COLO829 (cell line): ENCODE results near the gene TMA7.
"Not testable (repeated sequence)": the region's sequence is repeated elsewhere in the genome, so short reads cannot be mapped to it uniquely, and the experiment has no call there.

ENCODE experiments used
- DNase-seq: peaks from one replicate; pipeline ENCODE4 v3.0.0; 2012; ENCODE audit warnings: low spot score

Gene TMA7

GRCh38 chr3:48436477-48436787, 3.6 kb upstream of the TMA7 start:
- no peak for DNase-seq

GRCh38 chr3:48436855-48437254, 3.2 kb upstream of the TMA7 start:
- DNase-seq, result no peak

GRCh38 chr3:48437812-48438211, 2.2 kb upstream of the TMA7 start:
- DNase-seq, result no peak

GRCh38 chr3:48440590-48440958, 517 bp downstream of the TMA7 start:
- DNase-seq, result no peak

DNA sequence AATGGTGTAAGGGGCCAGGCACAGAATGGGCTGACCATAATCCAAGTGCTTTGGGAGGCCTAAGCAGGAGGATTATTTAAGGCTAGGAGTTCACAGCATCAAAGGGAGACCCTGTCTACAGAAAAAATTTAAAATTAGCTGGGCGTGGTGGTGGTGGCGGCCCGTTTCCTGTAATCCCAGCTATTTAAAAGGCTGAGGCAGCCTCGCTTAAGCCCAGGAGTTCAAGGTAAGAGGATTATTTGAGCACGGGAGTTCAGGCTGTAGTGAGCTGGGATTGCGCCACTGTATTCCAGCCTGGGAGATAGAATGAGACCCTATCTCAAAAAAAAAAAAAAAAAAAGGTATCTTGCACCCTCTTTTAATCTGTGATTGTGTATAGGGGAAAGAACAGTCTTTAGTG, 1.9 kb downstream of the TMA7 start:
- DNase-seq, result no peak

- DNase-seq, result no peak
Measured at GRCh38 chr3:48445277-48445882, 5.3 kb downstream of the TMA7 start.

DNA sequence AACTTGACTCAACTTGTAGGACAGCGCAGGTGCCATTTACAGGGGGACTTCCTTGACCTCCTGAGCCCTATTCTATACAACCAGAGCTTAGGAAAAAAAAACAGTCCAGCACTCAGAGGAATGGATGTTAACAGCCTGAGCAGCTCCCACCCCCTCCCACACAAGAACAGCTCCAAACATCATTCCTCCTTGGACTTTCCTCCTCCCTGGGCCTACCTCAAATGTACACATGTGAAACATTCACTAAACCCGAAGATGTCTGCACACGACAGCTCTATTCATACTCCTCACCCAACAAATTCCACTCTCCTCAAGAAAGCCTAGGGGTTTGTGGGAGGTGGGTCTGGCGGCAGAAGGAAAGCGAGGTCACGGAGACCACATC, 6.0 kb downstream of the TMA7 start:
- no peak for DNase-seq

- peak; percentile 81 for DNase-seq
Measured at GRCh38 chr3:48446425-48447193, 6.6 kb downstream of the TMA7 start, which contains the start of gene ATRIP. ATRIP (plus strand) TSS chr3:48446737; CDS start chr3:48446846, 109 bp downstream.

DNA sequence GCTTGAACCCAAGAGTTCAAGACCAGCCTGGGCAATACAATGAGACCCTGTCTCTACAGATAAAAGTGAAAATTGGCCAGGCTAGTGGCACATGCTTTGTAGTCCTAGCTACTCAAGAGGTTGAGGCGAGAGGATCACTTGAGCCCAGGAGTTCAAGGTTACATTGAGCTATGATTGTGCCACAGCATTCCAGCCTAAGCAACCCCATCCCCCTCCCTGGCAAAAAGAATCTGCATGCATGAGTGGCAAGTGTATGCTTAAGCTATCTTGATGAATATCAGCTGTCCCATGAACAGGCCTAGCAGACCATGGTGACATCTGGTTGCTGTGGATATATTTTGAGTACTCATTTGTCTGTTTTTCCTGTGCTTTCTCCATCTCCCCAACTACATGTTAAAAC, 11.2 kb downstream of the TMA7 start:
- no peak for DNase-seq

DNA sequence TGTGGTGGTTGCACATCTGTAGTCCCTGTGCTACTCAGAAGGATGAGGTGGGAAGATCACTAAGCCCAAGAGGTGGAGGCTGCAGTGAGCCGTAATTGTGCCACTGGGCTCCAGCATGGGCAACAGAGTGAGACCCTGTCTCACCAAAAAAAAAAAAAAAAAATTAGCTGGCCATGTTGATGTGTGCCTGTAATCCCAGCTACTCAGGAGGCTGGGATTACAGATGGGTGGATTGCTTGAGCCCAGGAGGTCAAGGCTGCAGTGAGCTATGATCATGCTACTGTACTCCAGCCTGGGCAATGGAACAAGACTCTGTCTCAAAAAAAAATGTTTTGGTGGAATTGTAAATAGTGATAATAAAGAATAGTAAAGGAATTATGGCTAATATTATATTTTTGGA, 16.4 kb downstream of the TMA7 start:
- no peak for DNase-seq

DNA sequence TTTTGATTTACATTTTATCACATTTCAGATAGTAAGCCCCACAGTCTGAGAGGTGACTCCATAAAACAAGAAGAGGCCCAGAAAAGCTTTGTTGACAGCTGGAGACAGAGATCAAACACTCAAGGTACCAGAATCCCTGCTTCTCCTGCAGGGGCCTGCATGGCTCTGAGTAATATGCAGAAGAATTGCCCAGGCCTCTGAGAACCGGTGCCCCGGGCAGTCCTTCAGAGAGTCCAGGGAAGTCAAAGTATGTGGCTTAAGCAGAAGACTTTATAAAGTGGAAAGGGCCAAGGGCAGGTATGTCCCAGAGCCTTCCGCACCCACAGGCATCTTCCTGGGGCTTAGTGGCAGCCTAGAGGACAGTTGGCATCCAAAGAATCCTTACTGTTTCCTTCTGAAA, 19.3 kb downstream of the TMA7 start:
- DNase-seq, result no peak

DNA sequence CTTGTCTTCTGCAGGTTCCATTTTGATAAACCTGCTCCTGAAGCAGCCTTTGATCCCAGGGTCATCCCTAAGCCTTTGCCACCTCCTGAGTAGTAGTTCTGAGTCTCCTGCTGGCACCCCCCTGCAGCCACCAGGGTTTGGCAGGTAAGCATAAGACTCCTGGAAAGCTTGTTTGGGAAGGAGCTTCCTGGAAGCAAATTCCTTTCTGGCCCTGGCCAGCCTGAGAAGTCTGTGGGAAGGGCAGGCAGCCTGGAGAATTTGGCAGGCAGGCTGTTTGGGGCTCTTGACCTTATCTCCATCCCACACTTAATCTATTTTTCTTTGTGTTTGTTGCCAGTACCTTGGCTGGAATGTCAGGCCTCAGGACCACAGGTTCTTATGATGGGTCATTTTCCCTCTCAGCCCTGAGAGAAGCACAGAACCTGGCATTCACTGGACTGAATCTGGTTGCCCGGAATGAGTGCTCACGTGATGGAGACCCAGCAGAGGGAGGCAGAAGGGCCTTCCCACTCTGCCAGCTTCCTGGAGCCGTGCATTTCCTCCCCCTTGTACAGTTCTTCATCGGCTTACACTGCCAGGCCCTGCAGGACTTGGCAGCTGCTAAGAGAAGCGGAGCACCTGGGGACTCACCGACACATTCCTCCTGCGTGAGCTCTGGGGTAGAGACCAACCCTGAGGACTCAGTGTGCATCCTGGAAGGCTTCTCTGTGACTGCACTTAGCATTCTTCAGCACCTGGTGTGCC, 19.9 kb downstream of the TMA7 start:
- DNase-seq, result no peak

DNA sequence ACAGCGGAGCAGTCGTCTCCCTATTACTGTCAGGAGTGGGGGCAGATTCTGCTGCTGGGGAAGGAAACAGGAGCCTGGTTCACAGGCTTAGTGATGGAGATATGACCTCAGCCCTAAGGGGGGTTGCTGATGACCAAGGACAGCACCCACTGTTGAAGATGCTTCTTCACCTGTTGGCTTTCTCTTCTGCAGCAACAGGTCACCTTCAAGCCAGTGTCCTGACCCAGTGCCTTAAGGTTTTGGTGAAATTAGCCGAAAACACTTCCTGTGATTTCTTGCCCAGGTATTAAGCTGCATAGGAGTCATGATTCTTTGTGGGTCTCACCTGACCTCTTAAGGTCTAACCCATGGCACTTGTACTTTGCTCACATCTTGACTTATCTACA, 20.5 kb downstream of the TMA7 start:
- DNase-seq, result no peak

GRCh38 chr3:48461767-48462166, 21.7 kb downstream of the TMA7 start:
- not testable (repeated sequence) for DNase-seq

DNA sequence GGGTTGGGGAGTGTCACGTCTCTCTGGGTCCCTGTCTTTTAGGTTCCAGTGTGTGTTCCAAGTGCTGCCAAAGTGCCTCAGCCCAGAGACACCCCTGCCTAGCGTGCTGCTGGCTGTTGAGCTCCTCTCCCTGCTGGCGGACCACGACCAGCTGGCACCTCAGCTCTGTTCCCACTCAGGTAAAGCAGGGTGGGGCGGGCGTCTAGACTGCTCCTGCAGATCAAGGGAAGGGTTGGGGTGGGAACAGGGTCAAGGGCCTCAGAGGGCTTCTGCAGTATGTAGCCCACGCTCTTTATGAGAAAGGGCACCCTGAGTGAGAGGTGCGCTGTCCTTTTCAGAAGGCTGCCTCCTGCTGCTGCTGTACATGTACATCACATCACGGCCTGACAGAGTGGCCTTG, 23.6 kb downstream of the TMA7 start:
- no peak for DNase-seq

DNA sequence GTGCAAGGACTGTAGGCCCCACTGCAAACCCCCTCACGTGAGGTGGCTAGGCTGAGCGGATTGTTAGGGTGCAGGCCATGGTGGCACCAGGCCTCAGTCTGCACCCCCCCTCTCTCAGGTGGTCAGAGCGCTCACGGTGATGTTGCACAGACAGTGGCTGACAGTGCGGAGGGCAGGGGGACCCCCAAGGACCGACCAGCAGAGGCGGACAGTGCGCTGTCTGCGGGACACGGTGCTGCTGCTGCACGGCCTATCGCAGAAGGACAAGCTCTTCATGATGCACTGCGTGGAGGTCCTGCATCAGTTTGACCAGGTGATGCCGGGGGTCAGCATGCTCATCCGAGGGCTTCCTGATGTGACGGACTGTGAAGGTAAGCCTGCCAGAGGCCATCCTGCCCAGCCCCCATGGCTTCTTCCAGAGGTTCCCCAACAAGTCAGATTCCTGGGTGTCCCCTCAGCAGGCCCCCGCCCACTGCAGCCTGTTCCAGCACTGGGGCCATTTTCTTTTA, 24.7 kb downstream of the TMA7 start:
- DNase-seq, result no peak

DNA sequence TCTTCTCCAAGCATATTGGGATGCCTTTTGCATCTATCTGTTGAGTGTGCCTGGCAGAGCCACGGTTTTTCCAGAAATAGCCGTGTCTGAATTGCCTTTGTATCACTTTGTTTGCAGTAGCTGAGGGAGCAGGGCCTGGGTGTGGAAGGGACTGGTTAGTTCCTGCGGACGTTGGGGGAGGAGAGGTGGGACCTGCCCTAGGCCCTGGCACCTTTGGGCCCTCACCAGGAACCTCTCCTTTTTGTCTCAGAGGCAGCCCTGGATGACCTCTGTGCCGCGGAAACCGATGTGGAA, 25.1 kb downstream of the TMA7 start:
- no peak for DNase-seq

- peak; percentile 99 for DNase-seq
Measured at GRCh38 chr3:48465531-48466378, 25.7 kb downstream of the TMA7 start.

DNA sequence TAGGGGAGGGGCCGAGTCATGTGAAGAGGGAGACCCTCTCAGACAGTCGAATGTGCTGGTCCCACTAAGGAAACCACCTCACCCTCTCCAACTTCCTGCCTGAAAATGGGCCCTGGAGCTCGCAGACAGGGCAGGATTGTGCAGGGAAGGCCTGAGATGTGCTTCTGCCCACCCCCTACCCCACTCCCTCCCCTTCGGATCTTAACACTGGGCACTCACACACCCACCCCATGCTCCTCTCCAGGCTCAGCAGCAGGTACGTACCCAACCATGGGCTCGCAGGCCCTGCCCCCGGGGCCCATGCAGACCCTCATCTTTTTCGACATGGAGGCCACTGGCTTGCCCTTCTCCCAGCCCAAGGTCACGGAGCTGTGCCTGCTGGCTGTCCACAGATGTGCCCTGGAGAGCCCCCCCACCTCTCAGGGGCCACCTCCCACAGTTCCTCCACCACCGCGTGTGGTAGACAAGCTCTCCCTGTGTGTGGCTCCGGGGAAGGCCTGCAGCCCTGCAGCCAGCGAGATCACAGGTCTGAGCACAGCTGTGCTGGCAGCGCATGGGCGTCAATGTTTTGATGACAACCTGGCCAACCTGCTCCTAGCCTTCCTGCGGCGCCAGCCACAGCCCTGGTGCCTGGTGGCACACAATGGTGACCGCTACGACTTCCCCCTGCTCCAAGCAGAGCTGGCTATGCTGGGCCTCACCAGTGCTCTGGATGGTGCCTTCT, 26.5 kb downstream of the TMA7 start:
- DNase-seq, result no peak

DNA sequence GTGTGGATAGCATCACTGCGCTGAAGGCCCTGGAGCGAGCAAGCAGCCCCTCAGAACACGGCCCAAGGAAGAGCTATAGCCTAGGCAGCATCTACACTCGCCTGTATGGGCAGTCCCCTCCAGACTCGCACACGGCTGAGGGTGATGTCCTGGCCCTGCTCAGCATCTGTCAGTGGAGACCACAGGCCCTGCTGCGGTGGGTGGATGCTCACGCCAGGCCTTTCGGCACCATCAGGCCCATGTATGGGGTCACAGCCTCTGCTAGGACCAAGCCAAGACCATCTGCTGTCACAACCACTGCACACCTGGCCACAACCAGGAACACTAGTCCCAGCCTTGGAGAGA, 27.0 kb downstream of the TMA7 start:
- no peak for DNase-seq

DNA sequence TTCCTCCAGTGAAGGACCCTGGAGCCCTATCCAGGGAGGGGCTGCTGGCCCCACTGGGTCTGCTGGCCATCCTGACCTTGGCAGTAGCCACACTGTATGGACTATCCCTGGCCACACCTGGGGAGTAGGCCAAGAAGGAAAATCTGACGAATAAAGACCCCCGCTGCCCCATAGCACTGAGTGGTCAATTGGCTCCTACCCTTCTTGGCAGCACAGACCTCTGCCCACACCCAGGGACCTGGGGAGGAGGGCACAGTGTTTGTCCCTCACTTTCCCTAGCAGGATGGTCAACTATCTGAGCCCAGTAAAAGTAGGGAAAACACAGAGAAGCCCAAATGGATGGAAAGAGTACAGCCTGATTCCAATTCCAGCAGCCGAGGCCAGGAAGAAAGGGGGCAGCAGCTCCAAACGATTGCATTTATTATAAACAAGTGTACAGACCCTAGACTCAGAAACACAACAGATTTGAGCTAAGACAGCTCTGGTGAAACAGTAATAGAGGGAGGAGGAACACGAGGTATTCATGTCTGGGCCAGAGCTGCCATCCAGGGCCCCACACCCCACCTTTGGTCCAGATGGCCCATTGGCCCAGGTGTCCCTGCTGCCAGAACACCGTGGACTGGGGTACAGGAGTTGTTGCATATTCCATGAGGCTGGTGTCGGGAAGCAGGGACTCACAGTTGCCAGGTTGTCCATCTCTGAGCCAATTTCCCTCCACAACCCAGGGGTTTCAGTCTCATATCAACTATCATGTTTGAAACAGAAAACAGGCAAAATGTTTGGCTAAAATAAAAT, 27.6 kb downstream of the TMA7 start:
- no peak for DNase-seq
